Activated T-helper 1 cell treated with anti-CD3 and anti-CD28 coated beads, Interleukin-12 subunit alpha, Interleukin-12 subunit beta, Interleukin-2, Interleukin-4 antibody, amounts not matched to agents 30 ng/mL and 10 ng/mL and 1 ng/mL, durations not matched to agents 14 hours and 24 hours and 36 hours (primary cell): ENCODE measurements around the gene ROR1. TPM values are rescaled to one million over a fixed set of nuclear protein-coding genes. Genes with fewer than 3 reads are reported as not detected.

Experiments
- DNase-seq: peaks from one replicate; pipeline ENCODE4 v3.0.0; 2021; ENCODE audit warnings: low spot score
- H3K27ac Mint-ChIP-seq: one replicate; pipeline ENCODE4 v1.8.0; 2021; ENCODE audit warnings: mild to moderate bottlenecking, mixed read lengths
- H3K27me3 Mint-ChIP-seq: one replicate; pipeline ENCODE4 v1.8.0; 2022; ENCODE audit warnings: mild to moderate bottlenecking, moderate library complexity, mixed read lengths; ENCODE audit not compliant: insufficient read depth
- H3K36me3 Mint-ChIP-seq: one replicate; pipeline ENCODE4 v1.8.0; 2021; ENCODE audit warnings: low read depth, mixed read lengths
- H3K4me1 Mint-ChIP-seq: one replicate; pipeline ENCODE4 v1.8.0; 2021; ENCODE audit warnings: low read depth, mixed read lengths
- H3K4me3 Mint-ChIP-seq: one replicate; pipeline ENCODE4 v1.8.0; 2021; ENCODE audit warnings: mild to moderate bottlenecking, moderate library complexity, mixed read lengths
- H3K9me3 Mint-ChIP-seq: one replicate; pipeline ENCODE4 v1.8.0; 2021; ENCODE audit warnings: mixed read lengths
- intact Hi-C: fragments of 100-400 bp; cut with micrococcal nuclease; formaldehyde crosslinking; loops from one replicate; pipeline ENCODE4 v1.15.1; 2024
- total RNA-seq: library from RNA; stranded (reverse); gene quantifications from 2 replicates; pipeline ENCODE4 v1.2.3, GENCODE V29; 2022

ROR1 gene
- total RNA-seq, 1 donor from 2014 or later, result not detected

- intact Hi-C loops, result no loop called here
- Mint-ChIP-seq H3K9me3 (no peaks in the 10 kb centered on the region), H3K27ac (no peak overlapping the region), H3K27me3 (peaks cover 7% of the 10 kb centered on the region), H3K36me3 (no peaks in the 10 kb centered on the region), H3K4me3 (no peak overlapping the region), H3K4me1 (no peaks in the 10 kb centered on the region)
- no peak for DNase-seq
Observed at GRCh38 chr1:63984257-63984929, 210.6 kb downstream of the ROR1 start.

GRCh38 chr1:63984930-63985290, 211.1 kb downstream of the ROR1 start:
- H3K36me3 Mint-ChIP-seq, result no peaks in the 10 kb centered on the region
- no peak overlapping the region for H3K27ac Mint-ChIP-seq
- no peak for DNase-seq
- no peak overlapping the region for H3K4me3 Mint-ChIP-seq
- intact Hi-C loops, result no loop called here
- H3K4me1 Mint-ChIP-seq, result no peaks in the 10 kb centered on the region
- H3K27me3 Mint-ChIP-seq, result peaks cover 7% of the 10 kb centered on the region
- H3K9me3 Mint-ChIP-seq, result no peaks in the 10 kb centered on the region

DNA sequence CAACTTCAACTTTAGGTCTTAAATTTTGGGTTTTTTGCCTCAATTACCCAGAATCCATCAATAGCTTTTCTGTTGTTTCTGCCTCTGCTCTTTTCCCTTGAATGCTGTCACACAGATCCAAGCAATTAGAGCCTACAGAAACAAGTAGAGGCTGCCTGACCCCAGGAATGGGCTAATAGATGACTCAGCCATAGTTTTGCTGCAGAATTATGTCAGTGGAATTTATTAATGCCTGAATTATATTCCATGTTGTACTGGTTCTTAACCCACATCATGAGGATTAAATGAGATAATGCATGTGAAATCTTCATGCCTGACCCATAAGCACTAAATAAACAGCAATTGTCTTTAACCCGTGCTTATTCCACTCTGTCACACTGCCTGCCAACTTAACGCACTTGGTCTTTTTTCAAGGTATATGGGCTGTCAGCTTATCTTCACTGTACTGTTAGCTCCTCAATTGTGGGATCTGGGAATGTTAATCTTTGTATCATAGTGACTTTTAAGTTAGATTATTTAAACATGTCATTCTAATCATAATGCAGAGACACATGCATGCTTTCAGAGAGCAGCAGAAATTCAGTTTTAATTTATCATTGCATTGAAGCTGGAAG, 213.3 kb downstream of the ROR1 start:
- peaks cover 7% of the 10 kb centered on the region for H3K27me3 Mint-ChIP-seq
- H3K27ac Mint-ChIP-seq, result no peak overlapping the region
- H3K4me3 Mint-ChIP-seq, result no peak overlapping the region
- no peaks in the 10 kb centered on the region for H3K36me3 Mint-ChIP-seq
- H3K4me1 Mint-ChIP-seq, result no peaks in the 10 kb centered on the region
- intact Hi-C loops, result no loop called here
- DNase-seq, result no peak
- no peaks in the 10 kb centered on the region for H3K9me3 Mint-ChIP-seq

DNA sequence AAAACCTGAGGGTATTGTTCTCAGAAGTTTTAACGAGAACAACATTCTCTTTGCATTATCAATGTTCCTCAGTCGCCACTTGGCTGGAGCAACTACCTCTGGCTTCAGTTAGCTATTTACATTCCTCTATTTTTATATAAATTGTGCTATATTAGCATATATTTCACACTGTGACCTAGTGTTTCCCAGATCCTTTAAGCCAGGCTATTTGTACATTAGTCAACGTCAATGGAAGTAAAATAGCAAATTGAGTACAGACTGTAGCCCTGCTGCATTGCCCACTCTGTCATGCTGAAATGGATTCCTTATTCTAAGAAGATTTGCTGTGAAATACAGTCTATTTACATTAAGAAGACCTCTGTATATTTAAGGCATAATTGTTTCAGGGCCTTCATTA, 213.8 kb downstream of the ROR1 start:
- intact Hi-C loops, result no loop called here
- no peak overlapping the region for H3K27ac Mint-ChIP-seq
- H3K36me3 Mint-ChIP-seq, result no peaks in the 10 kb centered on the region
- no peaks in the 10 kb centered on the region for H3K9me3 Mint-ChIP-seq
- H3K4me3 Mint-ChIP-seq, result no peak overlapping the region
- H3K4me1 Mint-ChIP-seq, result no peaks in the 10 kb centered on the region
- peaks cover 7% of the 10 kb centered on the region for H3K27me3 Mint-ChIP-seq
- DNase-seq, result no peak

- DNase-seq, result no peak
- H3K4me3 Mint-ChIP-seq, result no peak overlapping the region
- no peaks in the 10 kb centered on the region for H3K4me1 Mint-ChIP-seq
- intact Hi-C loops, result no loop called here
- H3K36me3 Mint-ChIP-seq, result no peaks in the 10 kb centered on the region
- H3K27me3 Mint-ChIP-seq, result peaks cover 5% of the 10 kb centered on the region
- H3K9me3 Mint-ChIP-seq, result no peaks in the 10 kb centered on the region
- H3K27ac Mint-ChIP-seq, result no peak overlapping the region
Observed at GRCh38 chr1:63988941-63989340, 215.1 kb downstream of the ROR1 start.

- H3K27me3 Mint-ChIP-seq, result peaks cover 6% of the 10 kb centered on the region
- intact Hi-C loops, result no loop called here
- no peak overlapping the region for H3K4me3 Mint-ChIP-seq
- no peak overlapping the region for H3K27ac Mint-ChIP-seq
- no peaks in the 10 kb centered on the region for H3K4me1 Mint-ChIP-seq
- no peak for DNase-seq
- H3K9me3 Mint-ChIP-seq, result no peaks in the 10 kb centered on the region
- H3K36me3 Mint-ChIP-seq, result no peaks in the 10 kb centered on the region
Observed at GRCh38 chr1:63991685-63992084, 217.9 kb downstream of the ROR1 start.

DNA sequence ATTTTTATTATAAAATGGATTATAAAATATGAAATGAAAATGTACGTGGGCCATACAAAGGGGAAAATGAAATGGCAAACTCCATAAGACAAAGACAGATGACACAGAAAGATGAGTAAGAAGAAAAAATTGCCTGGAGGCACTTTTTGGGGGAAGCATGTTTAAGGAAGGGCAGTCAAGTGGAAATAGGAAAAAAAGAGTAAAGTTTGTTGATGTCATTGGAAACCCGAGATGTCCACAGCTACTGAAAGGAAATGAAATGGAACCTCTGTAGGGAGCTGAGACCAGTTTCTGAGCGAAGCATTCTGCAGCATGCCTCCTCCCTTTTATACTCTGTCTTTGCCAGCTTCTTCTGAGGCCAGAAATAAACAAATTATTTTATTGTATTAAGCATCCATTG, 226.2 kb downstream of the ROR1 start:
- intact Hi-C loops, result no loop called here
- H3K27ac Mint-ChIP-seq, result no peak overlapping the region
- DNase-seq, result no peak
- no peak overlapping the region for H3K4me3 Mint-ChIP-seq
- no peaks in the 10 kb centered on the region for H3K36me3 Mint-ChIP-seq
- no peaks in the 10 kb centered on the region for H3K4me1 Mint-ChIP-seq
- H3K27me3 Mint-ChIP-seq, result peaks cover 2% of the 10 kb centered on the region
- no peaks in the 10 kb centered on the region for H3K9me3 Mint-ChIP-seq

- intact Hi-C loops, result no loop called here
- Mint-ChIP-seq H3K27me3 (no peaks in the 10 kb centered on the region), H3K4me1 (peaks cover 1% of the 10 kb centered on the region), H3K9me3 (no peaks in the 10 kb centered on the region), H3K4me3 (no peak overlapping the region), H3K36me3 (no peaks in the 10 kb centered on the region), H3K27ac (no peak overlapping the region)
- no peak for DNase-seq
Observed at GRCh38 chr1:64001038-64001437, 227.2 kb downstream of the ROR1 start.

GRCh38 chr1:64004451-64005025, 230.7 kb downstream of the ROR1 start:
- DNase-seq, result no peak
- no peaks in the 10 kb centered on the region for H3K36me3 Mint-ChIP-seq
- H3K27me3 Mint-ChIP-seq, result no peaks in the 10 kb centered on the region
- peaks cover 11% of the 10 kb centered on the region for H3K4me1 Mint-ChIP-seq
- intact Hi-C loops, result no loop called here
- H3K27ac Mint-ChIP-seq, result no peak overlapping the region
- no peaks in the 10 kb centered on the region for H3K9me3 Mint-ChIP-seq
- no peak overlapping the region for H3K4me3 Mint-ChIP-seq

DNA sequence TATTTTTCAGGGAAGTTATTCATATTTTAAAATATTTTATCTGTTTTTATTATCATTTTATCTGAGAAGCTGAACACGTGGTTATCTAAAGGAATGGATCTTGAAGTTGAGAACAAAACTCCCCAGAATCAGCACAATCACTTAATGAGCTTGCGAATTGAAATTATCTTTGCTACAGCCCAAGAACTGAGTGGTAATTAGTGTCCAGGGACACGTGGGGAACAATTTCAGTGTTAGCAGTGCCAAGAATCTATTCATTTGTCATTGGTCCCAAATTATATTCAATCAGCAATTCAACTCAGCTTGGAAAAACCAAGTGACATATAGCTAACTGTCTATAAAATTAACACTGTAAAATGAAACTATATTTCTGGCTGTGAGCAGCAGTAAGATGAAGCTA, 232.0 kb downstream of the ROR1 start:
- H3K4me1 Mint-ChIP-seq, result peaks cover 11% of the 10 kb centered on the region
- intact Hi-C loops, result no loop called here
- H3K9me3 Mint-ChIP-seq, result no peaks in the 10 kb centered on the region
- H3K36me3 Mint-ChIP-seq, result no peaks in the 10 kb centered on the region
- no peak overlapping the region for H3K27ac Mint-ChIP-seq
- DNase-seq, result no peak
- peaks cover 1% of the 10 kb centered on the region for H3K27me3 Mint-ChIP-seq
- H3K4me3 Mint-ChIP-seq, result no peak overlapping the region

- peak overlapping the region; percentile 6 for H3K4me3 Mint-ChIP-seq
- DNase-seq, result no peak
- peak overlapping the region; percentile 75 for H3K27ac Mint-ChIP-seq
- intact Hi-C loops, result no loop called here
- H3K9me3 Mint-ChIP-seq, result no peaks in the 10 kb centered on the region
- peaks cover 1% of the 10 kb centered on the region for H3K27me3 Mint-ChIP-seq
- H3K36me3 Mint-ChIP-seq, result no peaks in the 10 kb centered on the region
- peaks cover 11% of the 10 kb centered on the region for H3K4me1 Mint-ChIP-seq
Observed at GRCh38 chr1:64006276-64007051, 232.6 kb downstream of the ROR1 start.

GRCh38 chr1:64010316-64010715, 236.5 kb downstream of the ROR1 start:
- DNase-seq, result no peak
- Mint-ChIP-seq H3K27ac (no peak overlapping the region), H3K4me1 (peaks cover 11% of the 10 kb centered on the region), H3K4me3 (no peak overlapping the region), H3K9me3 (no peaks in the 10 kb centered on the region), H3K36me3 (no peaks in the 10 kb centered on the region), H3K27me3 (peaks cover 3% of the 10 kb centered on the region)
- intact Hi-C loops, result no loop called here

DNA sequence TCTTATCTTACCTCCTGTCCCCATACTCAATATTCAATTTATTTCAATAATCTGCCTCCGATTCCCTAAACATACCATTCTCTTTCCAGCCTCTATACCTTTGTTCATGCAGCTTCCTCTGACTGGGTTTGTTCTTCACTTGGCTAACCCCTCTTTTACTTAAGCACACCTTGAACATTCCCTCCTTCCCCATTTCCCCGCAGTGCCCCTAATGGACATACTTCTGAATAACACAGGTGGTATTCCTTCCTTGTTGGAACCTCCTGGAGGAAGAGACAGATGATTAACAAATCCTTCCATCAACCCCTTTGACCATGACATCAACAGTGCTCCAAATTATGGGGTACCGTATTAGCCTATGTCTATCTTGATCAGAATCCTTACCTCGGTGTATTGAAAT, 239.6 kb downstream of the ROR1 start:
- Mint-ChIP-seq H3K9me3 (no peaks in the 10 kb centered on the region), H3K4me3 (no peak overlapping the region)

More for the DNA sequence above, 239.6 kb downstream of the ROR1 start:
- no peak for DNase-seq
- H3K4me1 Mint-ChIP-seq, result no peaks in the 10 kb centered on the region
- H3K36me3 Mint-ChIP-seq, result no peaks in the 10 kb centered on the region
- H3K27me3 Mint-ChIP-seq, result peaks cover 3% of the 10 kb centered on the region
- intact Hi-C loops, result no loop called here
- no peak overlapping the region for H3K27ac Mint-ChIP-seq
